H1 (cell line): ENCODE results near the gene ADGRV1. TPM values are rescaled to one million over a fixed set of nuclear protein-coding genes. Genes with fewer than 3 reads are reported as not detected.
A peak's percentile ranks its signal among the peaks of the same experiment; 100 is the strongest.

Experiments used
- CTCF ChIA-PET: fragments of 300-600 bp; sonication (Branson Sonifier 250); formaldehyde crosslinking; loops from one replicate; lab custom pipeline; 2021; ENCODE audit not compliant: partially characterized antibody; lab: Charles Lee
- POLR2A ChIA-PET: fragments of 300-600 bp; sonication (Branson Sonifier 250); formaldehyde crosslinking; loops from one replicate; lab custom pipeline; 2021; ENCODE audit warnings: inconsistent platforms; ENCODE audit not compliant: partially characterized antibody; lab: Charles Lee
- DNase-seq, 2 experiments: peaks; one replicate each; pipeline versions ENCODE4 v3.0.0 to v3.0.0-alpha.2; 2010 to 2022; ENCODE audit warnings: low spot score in 2 of 2, low read depth in 1 of 2, mixed read lengths in 1 of 2
- FAIRE-seq: peaks from 2 replicates; lab custom pipeline; 2011; peaks lifted over from hg19 to GRCh38; lab: Jason Lieb, UNC
- H2AFZ ChIP-seq: 2 replicates; pipeline ENCODE4 v1.8.1; 2012; ENCODE audit warnings: low read length, inconsistent platforms
- H2AK5ac ChIP-seq: 2 replicates; pipeline ENCODE4 v1.6.1; 2013; ENCODE audit warnings: low read depth, low read length
- H2BK120ac ChIP-seq: replicated peaks from 2 replicates; pipeline ENCODE3; 2013; ENCODE audit warnings: low read depth, low read length, inconsistent platforms
- H2BK12ac ChIP-seq: 2 replicates; pipeline ENCODE4 v1.6.1; 2013; ENCODE audit warnings: low read depth, low read length
- H2BK15ac ChIP-seq: 2 replicates; pipeline ENCODE4 v1.6.1; 2013; ENCODE audit warnings: low read length
- H2BK20ac ChIP-seq: 2 replicates; pipeline ENCODE4 v1.6.1; 2013; ENCODE audit warnings: low read length
- H2BK5ac ChIP-seq: 2 replicates; pipeline ENCODE4 v1.6.1; 2013; ENCODE audit warnings: low read depth, low read length
- H3K14ac ChIP-seq: 2 replicates; pipeline ENCODE4 v1.6.1; 2013; ENCODE audit warnings: inconsistent platforms; ENCODE audit not compliant: insufficient read length
- H3K18ac ChIP-seq: 2 replicates; pipeline ENCODE4 v1.6.1; 2013; ENCODE audit warnings: low read length; ENCODE audit errors: extremely low read depth
- H3K23ac ChIP-seq: 2 replicates; pipeline ENCODE4 v1.6.1; 2013; ENCODE audit warnings: inconsistent platforms; ENCODE audit not compliant: insufficient read length
- H3K23me2 ChIP-seq: 2 replicates; pipeline ENCODE4 v1.6.1; 2013; ENCODE audit warnings: low read depth, low read length
- H3K27ac ChIP-seq: 2 replicates; pipeline ENCODE4 v1.6.1; 2011; ENCODE audit warnings: low read depth, low read length, inconsistent platforms
- H3K27me3 ChIP-seq, 4 experiments: replicated peaks in 1 of 4; 1 replicate in 1 of 4; 2 replicates in 3 of 4; pipeline versions ENCODE4 v1.6.1 to v1.8.1; 2011 to 2013; ENCODE audit warnings: low read length in 3 of 4, mild to moderate bottlenecking in 3 of 4, inconsistent platforms in 2 of 4, mixed read lengths in 2 of 4, moderate library complexity in 1 of 4; ENCODE audit not compliant: control insufficient read depth in 3 of 4, insufficient read depth in 3 of 4; ENCODE audit errors: extremely low read depth in 1 of 4
- H3K36me3 ChIP-seq, 4 experiments: 2 replicates each; pipeline versions ENCODE4 v1.6.1 to v1.8.1; 2011 to 2013; ENCODE audit warnings: mild to moderate bottlenecking in 4 of 4, low read length in 3 of 4, moderate library complexity in 2 of 4, control low read depth in 1 of 4, inconsistent platforms in 1 of 4; ENCODE audit not compliant: insufficient read depth in 4 of 4, control insufficient read depth in 2 of 4
- H3K4ac ChIP-seq: replicated peaks from 2 replicates; pipeline ENCODE3; 2013; ENCODE audit warnings: low read length, low read depth, mixed read lengths, inconsistent platforms; ENCODE audit not compliant: insufficient read length
- H3K4me1 ChIP-seq, 4 experiments: replicated peaks in 1 of 4; 1 replicate in 1 of 4; 2 replicates in 3 of 4; pipeline versions ENCODE4 v1.6.1 to v1.8.1; 2011 to 2013; ENCODE audit warnings: low read length in 3 of 4, inconsistent platforms in 2 of 4, mixed read lengths in 1 of 4; ENCODE audit not compliant: insufficient read depth in 4 of 4, control insufficient read depth in 3 of 4
- H3K4me2 ChIP-seq, 2 experiments: 2 replicates each; pipeline versions ENCODE4 v1.6.1 to v1.8.1; 2011 to 2013; ENCODE audit warnings: low read depth in 2 of 2, low read length in 2 of 2, control low read depth in 1 of 2, inconsistent platforms in 1 of 2, mild to moderate bottlenecking in 1 of 2; ENCODE audit not compliant: insufficient read depth in 1 of 2
- H3K4me3 ChIP-seq, 4 experiments: fragments of 200-600, 300-600 bp in 1 of 4; sonication (generic), shearing (Covaris generic), sonication (Bioruptor Twin) in 1 of 4; 2 replicates each; pipeline versions ENCODE4 v1.5.1 to v1.8.1; 2011 to 2016; ENCODE audit warnings: low read length in 4 of 4, low read depth in 3 of 4, control low read depth in 2 of 4, inconsistent platforms in 2 of 4, mild to moderate bottlenecking in 2 of 4, mixed read lengths in 1 of 4, moderate library complexity in 1 of 4; ENCODE audit not compliant: insufficient read depth in 2 of 4; ENCODE audit errors: extremely low read depth in 1 of 4
- H3K56ac ChIP-seq: replicated peaks from 2 replicates; pipeline ENCODE3; 2013; ENCODE audit warnings: low read depth, mild to moderate bottlenecking, mixed read lengths, low read length, inconsistent platforms; ENCODE audit not compliant: insufficient read length
- H3K79me1 ChIP-seq: 2 replicates; pipeline ENCODE4 v1.6.1; 2013; ENCODE audit warnings: low read depth, low read length, control low read depth
- H3K79me2 ChIP-seq, 2 experiments: 2 replicates each; pipeline versions ENCODE4 v1.6.1 to v1.8.1; 2012 to 2013; ENCODE audit warnings: low read length in 2 of 2, mild to moderate bottlenecking in 2 of 2, inconsistent platforms in 1 of 2; ENCODE audit not compliant: insufficient read depth in 2 of 2, control insufficient read depth in 1 of 2
- H3K9ac ChIP-seq, 4 experiments: replicated peaks in 1 of 4; 1 replicate in 1 of 4; 2 replicates in 3 of 4; pipeline versions ENCODE4 v1.6.1 to v1.8.1; 2011 to 2013; ENCODE audit warnings: low read depth in 3 of 4, low read length in 3 of 4, control low read depth in 2 of 4, mild to moderate bottlenecking in 2 of 4, moderate library complexity in 2 of 4, inconsistent platforms in 1 of 4; ENCODE audit errors: extremely low read depth in 1 of 4
- H3K9me3 ChIP-seq, 2 experiments: 2 replicates each; pipeline versions ENCODE4 v1.6.1 to v1.8.1; 2012 to 2013; ENCODE audit warnings: mild to moderate bottlenecking in 2 of 2, moderate library complexity in 2 of 2, control low read depth in 1 of 2, inconsistent platforms in 1 of 2, low read depth in 1 of 2, low read length in 1 of 2, mixed read lengths in 1 of 2; ENCODE audit not compliant: insufficient read depth in 2 of 2
- H4K20me1 ChIP-seq, 2 experiments: replicated peaks in 1 of 2; 2 replicates each; pipeline versions ENCODE3 to v1.8.1; 2011 to 2013; ENCODE audit warnings: inconsistent platforms in 2 of 2, low read length in 2 of 2, mild to moderate bottlenecking in 1 of 2; ENCODE audit not compliant: insufficient read depth in 2 of 2, control insufficient read depth in 1 of 2
- H4K5ac ChIP-seq: 2 replicates; pipeline ENCODE4 v1.6.1; 2013; ENCODE audit warnings: low read length, low read depth, mixed read lengths, inconsistent platforms; ENCODE audit not compliant: insufficient read length
- H4K8ac ChIP-seq: 2 replicates; pipeline ENCODE4 v1.8.0; 2013; ENCODE audit warnings: mild to moderate bottlenecking, moderate library complexity, low read length, inconsistent platforms; ENCODE audit not compliant: insufficient read depth; ENCODE audit errors: extremely low read depth
- H4K91ac ChIP-seq: replicated peaks from 2 replicates; pipeline ENCODE3; 2013; ENCODE audit warnings: low read length, mixed read lengths, inconsistent platforms; ENCODE audit not compliant: insufficient read length
- CBX5 ChIP-seq: fragments of 300-800, 300-1000 bp; sonication (generic); IDR thresholded peaks from 2 replicates; pipeline ENCODE4 v1.7.1; 2016; ENCODE audit warnings: antibody characterized with exemption, low read length, low read depth
- CTBP2 ChIP-seq: IDR thresholded peaks from 2 replicates; pipeline ENCODE4 v1.7.0; 2011; ENCODE audit warnings: borderline replicate concordance, mild to moderate bottlenecking, moderate library complexity, mixed read lengths, low read length; ENCODE audit not compliant: insufficient read depth, insufficient read length
- PHF8 ChIP-seq: fragments of 200-600 bp; sonication (generic); conservative IDR thresholded peaks from 2 replicates; pipeline ENCODE4 v1.7.1; 2012; ENCODE audit warnings: low read depth, mild to moderate bottlenecking, inconsistent platforms, low read length, moderate library complexity
- RAD21 ChIP-seq, 2 experiments: IDR thresholded peaks in 1 of 2; conservative IDR thresholded peaks in 1 of 2; 2 replicates each; pipeline ENCODE4 v1.6.1; 2011; ENCODE audit warnings: low read depth in 2 of 2, low read length in 2 of 2, improper control_type of control experiment in 1 of 2, inconsistent platforms in 1 of 2, mild to moderate bottlenecking in 1 of 2, moderate library complexity in 1 of 2
- WGBS, 2 experiments: shearing (Covaris generic) in 1 of 2; methylation state at CpG; one replicate each; pipeline versions ENCODE4 v1.1.6 to v1.1.7; 2013 to 2015; ENCODE audit warnings: low lambda C conversion rate in 2 of 2, mixed read lengths in 2 of 2, inconsistent platforms in 1 of 2, low coverage in 1 of 2, missing lambda C conversion rate in 1 of 2; ENCODE audit not compliant: insufficient replicate concordance in 2 of 2, insufficient coverage in 1 of 2, insufficient read length in 1 of 2; ENCODE audit errors: extremely low coverage in 1 of 2, missing lambda C conversion rate in 1 of 2; 5-methylcytosine and 5-hydroxymethylcytosine counted together
- polyA plus RNA-seq, 7 experiments: library from polyadenylated mRNA; depleted of rRNA in 3 of 7; stranded (reverse) in 5 of 7; unstranded in 2 of 7; fragments of >200 nt in 5 of 7; fragments of 200-250 nt in 2 of 7; gene quantifications; 1 replicate in 5 of 7; 2 replicates in 1 of 7; 4 replicates in 1 of 7; pipeline versions ENCODE4 v1.2.1 to v1.2.3, GENCODE V29; 2011 to 2013; ENCODE audit warnings: missing spikeins in 2 of 7, mixed read lengths in 2 of 7
- total RNA-seq: library from RNA; stranded (reverse); fragmentation: NEBNext Ultra II Directional; extraction: Animal tissue kit (Norgen Biotek cat#: 25700); gene quantifications from 2 replicates; pipeline ENCODE4 v1.2.1, GENCODE V29; 2021
- TF ChIP-seq, protein P1 (sequence below), 3 experiments: IDR thresholded peaks; 1 replicate in 2 of 3; 2 replicates in 1 of 3; pipeline versions ENCODE4 v1.5.1 to v1.6.1; 2011; ENCODE audit warnings: low read length in 3 of 3, mild to moderate bottlenecking in 3 of 3, inconsistent platforms in 2 of 3, low read depth in 1 of 3, moderate library complexity in 1 of 3; ENCODE audit not compliant: insufficient read depth in 1 of 3; ENCODE audit errors: control extremely low read depth in 1 of 3

Gene ADGRV1
- total and polyA plus RNA-seq, 2 of the 8 experiments (the other 6 are each of a cell fraction or from before 2014, with no cell fraction given) = 53.1 to 62.2 TPM

DNA sequence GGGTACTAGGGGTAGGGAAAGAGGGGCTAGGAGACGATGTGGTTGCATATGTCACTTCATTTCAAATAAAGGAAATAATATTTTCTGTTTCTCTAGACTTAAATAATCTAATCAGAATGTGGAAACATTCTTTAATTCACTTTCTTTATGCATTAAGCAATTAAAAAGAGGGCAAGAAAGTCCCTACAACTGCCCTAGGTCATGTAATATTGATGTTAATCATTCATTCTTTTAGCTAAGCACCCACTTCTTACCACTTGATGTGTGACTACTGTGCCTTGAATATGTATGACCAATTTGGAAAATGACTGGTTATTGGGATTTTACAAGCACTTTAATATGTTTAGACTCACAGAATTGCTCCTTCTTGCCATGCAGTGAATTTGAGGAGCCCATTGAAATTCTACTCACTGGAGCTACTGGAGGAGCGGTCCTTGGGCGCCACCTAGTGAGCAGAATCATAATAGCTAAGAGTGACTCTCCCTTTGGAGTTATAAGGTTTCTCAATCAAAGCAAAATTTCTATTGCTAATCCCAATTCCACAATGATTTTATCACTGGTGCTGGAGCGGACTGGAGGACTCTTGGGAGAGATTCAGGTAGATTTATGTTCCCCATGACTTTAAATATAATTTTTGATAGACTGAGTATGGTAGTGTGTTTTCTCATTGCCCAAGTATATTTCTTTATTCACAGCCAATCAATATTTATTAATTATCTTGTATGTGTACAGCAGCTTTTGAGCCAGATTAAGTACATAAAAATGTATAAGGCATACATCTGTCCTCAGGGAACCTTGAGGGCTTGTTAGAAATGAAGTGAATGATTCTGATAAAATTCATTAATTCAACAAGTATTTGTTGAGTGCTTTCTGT, 225.1 kb downstream of the ADGRV1 start:
- Histone ChIP-seq H3K36me3 (peaks cover 3 to 28% (median 16%) of the 10 kb centered on the region in 4 experiments; a peak in 6 of 8 replicates), H3K27me3 (no peaks in the 10 kb centered on the region), H3K4ac (no peak overlapping the region), H3K23me2 (no peaks in the 10 kb centered on the region), H2AFZ (no peak overlapping the region), H2AK5ac (no peak overlapping the region), H3K9ac (no peak overlapping the region), H2BK5ac (no peak overlapping the region), H3K4me2 (no peak overlapping the region), H3K4me1 (no peaks in the 10 kb centered on the region), H2BK120ac (no peak overlapping the region), H3K18ac (no peak overlapping the region), H3K9me3 (no peaks in the 10 kb centered on the region), H4K8ac (no peak overlapping the region), H3K23ac (no peak overlapping the region), H2BK12ac (no peak overlapping the region), H3K56ac (no peak overlapping the region), H3K79me1 (no peaks in the 10 kb centered on the region), H3K27ac (no peak overlapping the region), H4K5ac (no peak overlapping the region), H3K14ac (no peak overlapping the region), H2BK20ac (no peak overlapping the region), H3K4me3 (no peak overlapping the region), H2BK15ac (no peak overlapping the region), H3K79me2 (no peaks in the 10 kb centered on the region), H4K91ac (no peak overlapping the region), H4K20me1 (peaks cover 0 to 2% of the 10 kb centered on the region in 2 experiments)
- DNase-seq (peak in 1 of 2 experiments; percentile 92), FAIRE-seq (peak; percentile 88)
- TF ChIP-seq, protein P1, sequence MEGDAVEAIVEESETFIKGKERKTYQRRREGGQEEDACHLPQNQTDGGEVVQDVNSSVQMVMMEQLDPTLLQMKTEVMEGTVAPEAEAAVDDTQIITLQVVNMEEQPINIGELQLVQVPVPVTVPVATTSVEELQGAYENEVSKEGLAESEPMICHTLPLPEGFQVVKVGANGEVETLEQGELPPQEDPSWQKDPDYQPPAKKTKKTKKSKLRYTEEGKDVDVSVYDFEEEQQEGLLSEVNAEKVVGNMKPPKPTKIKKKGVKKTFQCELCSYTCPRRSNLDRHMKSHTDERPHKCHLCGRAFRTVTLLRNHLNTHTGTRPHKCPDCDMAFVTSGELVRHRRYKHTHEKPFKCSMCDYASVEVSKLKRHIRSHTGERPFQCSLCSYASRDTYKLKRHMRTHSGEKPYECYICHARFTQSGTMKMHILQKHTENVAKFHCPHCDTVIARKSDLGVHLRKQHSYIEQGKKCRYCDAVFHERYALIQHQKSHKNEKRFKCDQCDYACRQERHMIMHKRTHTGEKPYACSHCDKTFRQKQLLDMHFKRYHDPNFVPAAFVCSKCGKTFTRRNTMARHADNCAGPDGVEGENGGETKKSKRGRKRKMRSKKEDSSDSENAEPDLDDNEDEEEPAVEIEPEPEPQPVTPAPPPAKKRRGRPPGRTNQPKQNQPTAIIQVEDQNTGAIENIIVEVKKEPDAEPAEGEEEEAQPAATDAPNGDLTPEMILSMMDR (IDR thresholded peaks at IDR 0.05; ENCODE audit: control extremely low read depth in 1 of 3, insufficient read depth in 1 of 3, low read depth in 1 of 3, low read length in 3 of 3) = peak; percentile 44 to 82 (median 79)
- TF ChIP-seq CTBP2 (no peak), RAD21 (IDR thresholded peaks at IDR 0.05 in 1 of 2, conservative IDR thresholded peaks at IDR 0.05 in 1 of 2; ENCODE audit: low read depth in 2 of 2, low read length in 2 of 2) (peak; percentile 79 to 84), CBX5 (no peak), PHF8 (no peak)
- POLR2A ChIA-PET = no interaction called here
- CTCF ChIA-PET = interaction anchor here (0.7 to 2.7 kb wide), 37 partner anchors 9 to 650 kb away, joined by 3 to 24 read pairs (median 4); no protein-coding TSS in a partner anchor
- 28% methylated on average over 4 of the region's 4 CpGs; no CpG with 5 or more reads in 1 of the 2 experiments for WGBS, 2 experiments
